Stimulated activated CD4-positive, alpha-beta T cell treated with anti-CD3 and anti-CD28 coated beads, Interleukin-12 subunit alpha, Interleukin-12 subunit beta, amount 100 ng/mL, for 4 hours (primary cell): Measurements from ENCODE around the gene GAR1.
"Not testable (repeated sequence)": the region's sequence is repeated elsewhere in the genome, so short reads cannot be mapped to it uniquely, and the experiment has no call there.

Source experiments
- DNase-seq: peaks from one replicate; pipeline ENCODE4 v3.0.0-alpha.2; 2020

GAR1 gene

DNA sequence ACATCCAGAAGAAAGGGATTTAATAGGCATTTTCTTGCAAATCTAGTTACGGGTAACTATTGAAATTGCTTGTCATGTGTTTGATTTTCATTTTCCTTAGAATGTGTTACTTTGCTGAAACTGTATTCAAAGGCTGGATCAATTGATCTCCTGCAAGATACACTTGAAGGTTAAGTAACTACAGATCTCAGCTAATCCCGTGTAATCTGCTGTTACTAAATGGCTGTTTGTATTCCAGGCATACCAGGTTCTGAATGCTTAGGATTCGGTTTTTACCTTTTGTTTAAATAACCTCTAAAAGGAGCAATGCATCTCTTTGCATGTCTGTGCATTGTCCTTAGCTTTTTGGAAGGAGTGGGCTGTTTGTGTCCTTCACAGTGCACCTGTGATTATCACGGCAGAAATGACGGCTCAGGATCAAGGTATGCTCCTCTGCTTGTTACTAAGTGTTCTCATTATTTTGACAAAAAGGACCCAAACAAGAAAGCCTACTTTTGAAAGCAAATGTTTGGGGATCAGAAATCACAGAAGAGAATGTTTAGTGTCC lies 32.4 kb downstream of the GAR1 start, which contains the start of gene LRIT3:
Gene LRIT3 (plus strand): TSS at position 212 of the 547 bp plus-strand sequence. CDS start 95 bp downstream, at position 307.
- DNase-seq = no peak

DNA sequence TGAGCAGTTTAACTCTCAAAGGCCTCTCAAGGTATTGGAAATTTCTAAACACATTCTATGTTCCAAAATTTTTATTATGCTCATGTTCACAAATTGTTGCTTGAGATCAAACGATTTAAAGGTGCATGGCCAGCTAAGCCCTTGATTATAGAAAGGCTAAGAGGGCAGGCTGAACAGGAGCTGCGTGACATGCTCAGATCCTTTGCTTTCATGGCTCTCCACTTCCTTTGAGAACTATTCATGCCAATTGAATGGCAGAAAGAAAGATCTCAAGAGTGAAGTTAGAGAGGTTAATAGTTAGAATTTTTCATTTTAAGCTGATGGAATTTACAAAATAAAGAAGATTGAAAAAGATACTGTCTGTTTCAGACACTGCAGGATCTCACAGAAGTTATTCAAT lies 32.9 kb downstream of the GAR1 start:
- no peak for DNase-seq

DNA sequence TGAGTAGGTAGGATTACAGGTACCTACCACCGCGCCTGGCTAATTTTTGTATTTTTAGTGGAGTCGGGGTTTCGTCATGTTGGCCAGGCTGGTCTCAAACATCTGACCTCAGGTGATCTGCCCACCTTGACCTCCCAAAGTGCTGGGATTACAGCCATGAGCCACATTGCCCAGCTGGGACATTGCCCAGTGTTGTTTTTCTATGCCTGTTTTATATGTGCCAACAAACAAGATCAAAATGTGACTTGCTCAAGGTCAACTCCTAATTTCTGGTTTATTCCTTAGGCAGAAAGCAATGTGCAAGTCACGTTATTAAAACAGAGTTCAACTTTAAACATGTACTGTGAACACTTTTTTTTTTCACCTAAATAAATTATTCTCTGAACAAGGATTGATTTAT lies 35.0 kb downstream of the GAR1 start:
- DNase-seq = no peak

DNA sequence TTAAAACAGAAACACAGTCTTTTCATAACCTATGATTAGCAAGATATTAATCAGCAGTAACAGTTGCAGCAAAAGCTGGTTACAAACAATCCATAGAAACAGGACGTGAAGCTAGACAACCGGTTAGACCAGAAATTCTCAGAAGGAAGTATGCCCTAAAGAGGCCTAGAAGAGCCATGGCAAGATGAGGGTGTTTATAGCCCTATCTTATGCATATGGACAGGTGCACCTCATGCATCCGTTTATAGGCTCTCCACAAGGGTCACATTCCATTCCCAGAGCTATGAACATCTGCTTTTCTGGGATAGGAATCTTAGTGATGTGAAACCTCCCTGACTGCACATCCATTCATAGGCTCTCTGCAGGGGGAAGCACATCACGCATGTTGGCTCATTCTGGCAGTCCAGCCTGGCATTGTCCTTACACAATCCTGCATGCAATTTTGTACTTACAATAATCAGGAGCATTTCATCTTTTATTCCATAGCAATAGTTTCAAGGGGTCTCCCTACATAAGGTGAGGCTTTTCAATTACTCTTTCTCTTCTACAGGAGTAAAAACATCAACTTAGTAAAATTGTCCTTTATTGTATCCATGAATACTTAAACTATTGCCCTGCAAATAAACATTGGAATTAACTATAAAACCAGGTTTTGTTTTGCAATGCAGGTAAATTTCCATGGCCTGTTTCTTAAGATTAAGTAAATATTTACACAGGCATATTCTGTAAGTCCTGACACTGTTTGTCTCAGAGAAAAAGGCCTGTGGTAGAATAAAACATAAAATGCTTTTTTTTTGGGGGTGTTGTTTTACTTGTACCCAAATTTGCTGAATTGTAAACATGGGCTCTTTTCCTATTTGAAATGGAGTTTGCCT lies 44.1 kb downstream of the GAR1 start:
- not testable (repeated sequence) for DNase-seq

DNA sequence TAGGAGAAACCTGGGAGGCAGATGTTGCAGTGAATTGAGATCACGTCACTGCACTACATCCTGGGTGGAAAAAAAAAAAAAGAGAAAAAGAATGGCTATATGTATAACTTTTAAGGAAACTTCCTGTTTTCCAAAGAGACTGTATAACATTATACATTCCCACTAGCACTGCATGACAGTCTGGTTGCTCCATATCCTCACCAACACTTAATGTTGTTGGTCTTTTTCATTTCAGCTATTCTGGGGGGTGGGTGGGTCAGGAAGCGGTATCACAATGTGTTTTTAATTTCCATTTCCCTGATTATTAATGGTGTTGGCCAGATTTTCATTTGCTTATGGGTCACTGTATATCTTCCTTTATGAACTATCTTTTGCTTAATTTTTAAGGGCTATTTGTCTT lies 45.7 kb downstream of the GAR1 start:
- DNase-seq = no peak

DNA sequence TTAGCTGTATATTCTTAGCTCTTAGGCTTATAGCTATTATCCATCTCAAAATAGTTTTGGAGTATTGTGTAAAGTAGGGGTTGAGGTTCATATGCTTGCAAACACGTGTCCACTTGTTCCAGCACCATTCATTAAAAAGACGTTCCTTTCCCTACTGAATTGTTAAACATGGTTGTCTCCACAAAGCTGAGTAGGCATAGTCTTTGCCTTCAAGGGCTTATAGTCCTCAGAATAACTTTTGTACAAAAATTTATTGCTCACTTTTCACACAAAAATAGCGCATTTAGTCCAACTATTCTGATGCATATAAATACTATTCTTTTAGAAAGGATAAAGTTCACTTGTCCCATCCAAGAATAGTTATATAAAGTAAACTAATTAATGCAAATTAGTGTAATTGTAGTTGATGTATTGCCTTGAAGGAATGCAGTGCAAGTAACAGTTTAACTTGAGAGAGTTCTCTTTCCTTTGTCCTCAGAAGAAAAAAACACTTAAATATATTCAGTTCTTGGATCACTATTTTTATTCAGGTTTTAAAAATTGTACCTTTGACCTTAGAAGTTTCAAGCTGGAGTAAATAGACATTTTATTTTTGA lies 46.5 kb downstream of the GAR1 start:
- no peak for DNase-seq

DNA sequence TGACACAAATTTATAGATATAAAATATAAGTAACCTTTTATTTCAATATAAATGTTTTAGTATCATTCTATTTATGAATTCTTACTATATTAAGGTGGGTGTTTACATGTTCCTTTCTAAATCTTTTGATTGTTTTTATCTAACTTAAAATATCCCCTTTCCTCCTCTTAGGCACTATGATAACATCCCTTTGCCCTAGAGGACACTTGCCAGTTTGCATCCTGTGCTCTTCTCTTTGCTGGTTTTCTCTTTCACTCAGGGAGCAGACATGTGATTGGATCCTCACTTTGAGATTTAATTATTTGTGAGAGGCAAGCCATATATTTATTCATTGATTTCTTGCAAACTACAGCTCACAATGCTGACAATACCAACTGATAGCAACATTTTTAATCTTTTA lies 48.6 kb downstream of the GAR1 start:
- DNase-seq = no peak

DNA sequence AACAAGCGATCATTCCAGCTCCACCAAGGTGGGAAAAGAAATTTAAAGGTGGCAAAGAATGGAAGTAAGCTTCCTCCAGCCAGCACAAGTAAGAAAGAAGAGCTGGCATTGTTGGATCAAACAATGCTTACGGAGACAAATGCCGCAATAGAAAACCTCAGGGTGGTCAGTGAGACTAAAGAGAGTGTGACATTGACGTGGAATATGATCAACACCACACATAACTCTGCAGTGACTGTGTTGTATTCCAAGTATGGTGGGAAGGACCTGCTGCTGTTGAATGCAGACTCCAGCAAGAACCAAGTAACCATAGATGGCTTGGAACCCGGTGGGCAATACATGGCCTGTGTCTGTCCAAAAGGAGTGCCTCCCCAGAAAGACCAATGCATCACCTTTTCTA lies 54.5 kb downstream of the GAR1 start:
- no peak for DNase-seq

DNA sequence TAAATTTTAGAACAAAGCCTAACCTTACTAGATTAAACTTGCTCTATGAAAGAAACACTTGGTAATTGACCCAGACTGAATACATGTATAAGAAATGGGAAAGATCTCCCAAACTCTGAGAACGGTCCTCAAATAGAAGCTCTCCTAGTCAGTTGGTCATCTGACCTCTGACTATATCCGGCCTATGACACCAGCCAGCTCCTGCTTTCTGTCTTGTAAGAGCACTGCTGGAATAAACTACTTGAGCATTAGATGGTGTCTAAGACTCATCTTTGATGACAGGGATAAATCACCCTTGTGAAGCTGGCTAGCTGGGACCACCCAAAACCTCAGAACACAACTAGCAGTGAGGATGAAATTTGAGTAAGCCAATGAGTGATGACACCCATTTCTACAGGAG lies 56.5 kb downstream of the GAR1 start:
- no peak for DNase-seq

DNA sequence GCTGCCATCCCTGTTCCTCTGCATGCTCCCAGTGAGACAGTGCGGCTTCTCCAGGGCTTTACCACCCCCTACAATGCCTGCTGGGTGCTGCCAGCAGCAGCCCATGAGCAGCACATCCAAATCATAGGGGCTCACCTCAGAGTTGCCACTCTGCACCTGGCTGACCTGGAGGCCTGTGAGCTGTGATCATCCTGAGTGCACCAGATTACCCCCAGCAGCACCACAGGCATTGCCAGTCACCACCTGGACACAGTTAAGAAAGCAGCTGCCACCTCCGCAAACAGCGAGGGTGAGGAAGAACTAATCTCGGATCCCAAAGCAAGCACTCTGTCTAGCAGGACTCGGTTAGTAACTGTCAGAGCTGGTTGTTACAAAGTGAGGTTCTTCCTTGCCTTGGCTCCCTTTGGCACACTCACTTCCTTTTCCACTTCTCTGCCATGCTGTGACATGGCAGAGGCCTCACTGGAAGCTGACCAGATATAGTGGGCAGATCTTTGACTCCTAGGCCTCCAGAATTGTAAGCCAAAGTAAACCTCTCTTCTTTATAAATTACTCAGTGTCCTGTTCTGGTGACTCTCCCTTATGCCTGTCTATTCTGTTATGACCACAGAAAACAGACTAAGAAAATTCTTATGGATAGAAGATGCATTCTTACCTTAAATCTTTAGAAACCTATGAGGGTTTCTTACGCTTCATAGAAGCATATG lies 57.5 kb downstream of the GAR1 start:
- no peak for DNase-seq

DNA sequence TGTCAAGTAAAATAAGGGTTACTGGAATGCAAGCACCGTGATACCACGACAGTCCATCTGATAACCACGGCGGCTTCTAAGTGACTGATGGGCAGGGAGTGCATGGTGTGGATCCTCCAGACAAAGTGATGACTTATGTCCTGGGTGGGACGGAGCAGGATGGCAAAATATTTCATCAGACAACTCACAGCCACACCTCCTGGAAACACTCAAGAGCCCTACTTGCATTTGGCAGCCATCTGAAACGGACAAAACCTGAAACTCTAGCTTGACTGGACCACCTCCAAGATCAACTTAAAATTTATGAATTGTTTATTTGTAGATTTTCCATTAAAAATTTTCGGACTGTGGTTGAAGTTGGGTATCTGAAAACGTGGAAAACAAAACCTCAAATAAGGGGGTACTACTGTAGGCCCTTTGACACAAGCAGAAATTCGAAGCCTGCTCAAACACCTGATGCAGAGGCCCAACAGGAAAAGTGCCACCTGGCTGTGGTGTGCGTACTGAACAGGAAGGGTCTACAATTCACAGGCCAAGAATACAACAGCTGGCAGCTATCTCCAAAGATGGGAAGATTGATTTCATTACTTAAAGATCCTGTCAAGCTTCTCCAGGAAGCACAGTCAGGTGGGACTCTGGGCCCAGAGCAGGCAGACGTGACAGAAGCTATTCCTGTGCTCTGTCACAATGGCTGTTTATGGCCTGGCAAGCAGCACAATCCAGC lies 58.4 kb downstream of the GAR1 start:
- DNase-seq = no peak
